ENCODE data around the gene TIE1.

Gene TIE1

DNA sequence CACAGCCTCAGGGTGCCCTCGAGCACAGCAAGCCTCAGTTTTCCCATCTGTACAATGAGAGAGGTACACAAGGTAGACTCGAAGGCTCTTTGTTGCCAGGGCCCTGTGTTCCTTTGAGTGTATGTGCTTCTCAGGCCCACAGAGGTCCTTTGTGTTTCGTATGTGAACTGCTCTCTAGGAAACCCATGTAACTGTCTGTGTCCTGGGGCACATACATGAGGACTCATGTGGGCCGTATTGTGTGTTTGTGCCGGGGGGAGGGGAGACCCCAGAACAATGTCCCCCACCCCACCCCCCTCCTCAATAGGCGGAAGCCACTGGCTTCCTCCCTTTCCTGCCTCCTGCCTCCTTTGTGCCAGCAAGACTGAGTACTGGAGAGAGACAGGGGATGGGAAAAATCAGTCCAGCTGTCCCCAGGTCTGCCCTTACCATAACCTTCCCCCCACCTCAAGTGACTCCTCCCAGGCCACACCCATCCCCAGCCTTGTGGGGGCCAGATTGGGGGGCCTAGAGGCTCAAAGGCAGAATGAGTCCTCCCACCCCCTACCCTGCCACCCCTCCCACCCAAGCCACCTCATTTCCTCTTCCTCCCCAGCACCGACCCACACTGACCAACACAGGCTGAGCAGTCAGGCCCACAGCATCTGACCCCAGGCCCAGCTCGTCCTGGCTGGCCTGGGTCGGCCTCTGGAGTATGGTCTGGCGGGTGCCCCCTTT is at the start of gene TIE1:
Gene TIE1, plus strand, starts transcription at position 605 of the 717 bp plus-strand sequence. Its CDS starts 90 bp downstream, at position 695.
- DNase-seq (ENCODE audit: low read depth in 3 of 3, low spot score in 1 of 3), result no peak

DNA sequence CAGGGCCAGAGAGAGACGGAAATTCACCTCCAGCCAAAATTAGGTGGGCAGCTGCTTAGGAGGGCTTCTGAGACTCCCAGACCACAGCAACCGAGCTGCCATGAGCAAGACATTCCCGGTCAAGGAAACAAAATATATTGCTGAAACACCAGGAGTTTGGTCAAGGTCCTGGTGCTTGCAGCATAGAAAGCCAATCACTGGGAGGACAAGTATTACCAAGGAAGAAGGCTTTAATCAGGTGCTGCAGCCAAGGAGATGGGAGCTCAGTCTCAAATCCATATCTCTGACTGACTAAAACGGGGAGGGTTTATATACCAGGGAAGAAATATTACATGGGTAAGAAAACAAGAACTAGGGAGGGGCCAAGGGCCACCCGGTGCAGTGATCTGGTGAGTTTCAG is 49.8 kb upstream of the TIE1 start:
- DNase-seq (ENCODE audit: low read depth in 3 of 3, low spot score in 1 of 3), result no peak

DNA sequence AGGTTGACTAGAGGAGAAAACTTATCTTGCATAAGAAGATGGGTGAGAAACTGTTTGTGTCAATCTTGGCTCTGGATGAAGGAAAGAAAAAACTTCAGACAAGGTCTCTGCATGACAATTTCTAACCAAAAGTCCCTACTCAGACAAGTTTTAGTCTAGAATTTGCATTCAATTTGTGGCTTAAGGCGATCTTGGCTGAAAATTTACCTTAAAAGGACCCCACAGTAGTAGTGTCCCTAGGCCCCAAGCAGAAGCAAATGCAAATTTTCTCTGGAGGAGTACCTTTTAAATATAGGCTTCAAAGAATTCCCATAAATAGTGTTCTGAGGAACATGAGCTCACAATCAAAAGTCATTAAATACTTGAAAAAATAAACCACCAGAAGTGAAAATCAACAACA is 48.6 kb upstream of the TIE1 start:
- no peak for DNase-seq (ENCODE audit: low read depth in 3 of 3, low spot score in 1 of 3)

GRCh38 chr1:43253173-43253572 is 47.6 kb upstream of the TIE1 start:
- no peak for DNase-seq (ENCODE audit: low read depth in 3 of 3, low spot score in 1 of 3)

- DNase-seq (ENCODE audit: low read depth in 3 of 3, low spot score in 1 of 3), result no peak
Measured at GRCh38 chr1:43253876-43254275, 46.9 kb upstream of the TIE1 start.

- DNase-seq (ENCODE audit: low read depth in 3 of 3, low spot score in 1 of 3), result no peak
Measured at GRCh38 chr1:43255438-43256210, 45.2 kb upstream of the TIE1 start.

DNA sequence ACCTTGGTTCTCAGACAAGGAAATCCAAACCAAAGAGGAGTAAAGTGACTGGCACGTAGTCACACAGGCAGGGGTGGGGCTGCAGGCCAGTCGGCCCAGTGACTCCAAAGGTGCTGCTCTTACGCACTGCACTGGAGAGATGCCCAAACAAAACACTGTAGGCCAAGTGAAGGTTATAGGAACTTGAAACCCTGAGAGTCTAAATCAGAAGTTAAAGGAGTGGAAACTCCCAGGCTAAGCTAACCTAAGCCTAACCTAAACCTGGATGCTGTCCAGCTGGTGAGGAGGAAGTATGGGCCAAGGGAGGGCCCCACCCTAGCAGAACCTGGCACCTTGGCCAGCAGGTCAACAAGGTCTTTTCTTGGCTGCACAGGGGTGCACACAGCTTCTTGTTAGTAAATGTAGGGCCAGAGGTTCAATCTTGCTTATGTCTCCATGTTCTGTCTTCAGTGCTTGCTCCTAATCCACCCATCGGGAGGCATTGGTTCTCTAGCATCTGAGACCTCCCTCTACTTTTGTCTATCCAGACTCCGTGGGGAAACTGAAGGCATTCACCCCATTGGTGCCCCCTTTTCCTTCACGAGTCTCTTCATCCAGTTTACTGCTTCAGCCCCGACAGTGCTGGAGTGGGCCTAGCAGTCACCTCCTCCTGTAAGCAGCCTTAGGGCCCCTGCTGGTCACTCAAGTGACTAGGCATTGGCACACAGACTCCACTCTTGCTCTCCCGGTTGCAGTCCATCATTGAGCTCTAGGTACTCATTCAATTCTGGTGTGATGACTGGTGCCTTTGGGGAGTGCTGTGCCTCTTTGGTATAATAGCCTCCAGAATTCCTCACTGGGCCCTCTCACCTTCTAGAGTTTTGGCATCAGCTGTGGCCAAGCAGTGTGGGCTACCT is 43.9 kb upstream of the TIE1 start:
- no peak for DNase-seq (ENCODE audit: low read depth in 3 of 3, low spot score in 1 of 3)

DNA sequence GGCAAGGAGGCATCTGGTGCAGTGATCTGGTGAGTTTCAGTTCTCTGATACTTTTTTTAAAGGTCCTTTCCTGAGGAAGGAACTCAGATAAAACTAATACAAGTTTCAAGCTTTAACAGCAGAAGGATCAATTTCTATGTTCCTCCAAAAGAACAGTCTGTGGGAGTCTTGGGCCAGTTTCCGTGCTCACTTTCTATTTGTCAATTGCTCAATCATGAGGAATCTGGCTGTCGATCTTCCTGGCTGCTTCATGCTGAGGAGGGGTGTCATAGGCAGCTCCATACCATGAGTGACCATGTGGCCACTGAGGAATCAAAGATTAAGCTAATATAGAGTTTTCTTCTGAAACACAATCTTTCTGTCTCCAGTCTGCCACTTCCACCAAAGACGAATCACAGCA is 42.4 kb upstream of the TIE1 start:
- no peak for DNase-seq (ENCODE audit: low read depth in 3 of 3, low spot score in 1 of 3)

- no peak for DNase-seq (ENCODE audit: low read depth in 3 of 3, low spot score in 1 of 3)
Measured at GRCh38 chr1:43265431-43265830, 35.4 kb upstream of the TIE1 start.

GRCh38 chr1:43266881-43267280 is 33.9 kb upstream of the TIE1 start:
- no peak for DNase-seq (ENCODE audit: low read depth in 3 of 3, low spot score in 1 of 3)

GRCh38 chr1:43267291-43267805 is 33.4 kb upstream of the TIE1 start:
- no peak for DNase-seq (ENCODE audit: low read depth in 3 of 3, low spot score in 1 of 3)

DNA sequence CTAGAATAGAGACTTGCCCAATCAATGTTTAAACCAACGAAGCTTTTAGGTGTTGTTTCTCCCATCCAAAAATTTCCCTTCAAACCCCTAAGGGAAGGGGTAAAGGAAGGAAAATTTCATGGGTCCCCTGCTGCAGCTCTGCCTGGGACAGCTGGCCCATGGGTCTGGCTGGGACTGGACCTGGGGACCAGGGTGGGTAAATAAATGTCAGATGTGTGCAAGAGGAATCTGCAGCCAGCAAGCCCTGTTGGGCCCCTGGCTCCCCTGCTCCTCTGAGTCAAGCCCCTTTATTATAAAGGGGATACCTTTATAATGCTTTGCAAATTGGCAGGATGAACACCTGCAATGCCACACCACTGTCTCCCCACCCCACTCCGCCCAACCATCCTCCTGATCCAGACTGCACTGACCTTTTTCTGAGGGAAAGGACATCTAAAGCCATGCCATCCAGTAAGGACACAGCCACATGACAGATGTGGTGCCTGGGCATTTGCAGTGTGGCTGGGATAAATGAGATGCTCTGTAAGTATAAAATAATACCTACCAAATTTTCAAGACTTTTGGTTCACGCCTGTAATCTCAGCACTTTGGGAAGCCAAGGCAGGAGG is 32.9 kb upstream of the TIE1 start:
- no peak for DNase-seq (ENCODE audit: low read depth in 3 of 3, low spot score in 1 of 3)

GRCh38 chr1:43269627-43270375 is 31.0 kb upstream of the TIE1 start, which contains the start of gene TMEM125:
TSS of gene TMEM125 (plus strand) at chr1:43269983. CDS start at chr1:43272723, 2,740 bp downstream.
- no peak for DNase-seq (ENCODE audit: low read depth in 3 of 3, low spot score in 1 of 3)

DNA sequence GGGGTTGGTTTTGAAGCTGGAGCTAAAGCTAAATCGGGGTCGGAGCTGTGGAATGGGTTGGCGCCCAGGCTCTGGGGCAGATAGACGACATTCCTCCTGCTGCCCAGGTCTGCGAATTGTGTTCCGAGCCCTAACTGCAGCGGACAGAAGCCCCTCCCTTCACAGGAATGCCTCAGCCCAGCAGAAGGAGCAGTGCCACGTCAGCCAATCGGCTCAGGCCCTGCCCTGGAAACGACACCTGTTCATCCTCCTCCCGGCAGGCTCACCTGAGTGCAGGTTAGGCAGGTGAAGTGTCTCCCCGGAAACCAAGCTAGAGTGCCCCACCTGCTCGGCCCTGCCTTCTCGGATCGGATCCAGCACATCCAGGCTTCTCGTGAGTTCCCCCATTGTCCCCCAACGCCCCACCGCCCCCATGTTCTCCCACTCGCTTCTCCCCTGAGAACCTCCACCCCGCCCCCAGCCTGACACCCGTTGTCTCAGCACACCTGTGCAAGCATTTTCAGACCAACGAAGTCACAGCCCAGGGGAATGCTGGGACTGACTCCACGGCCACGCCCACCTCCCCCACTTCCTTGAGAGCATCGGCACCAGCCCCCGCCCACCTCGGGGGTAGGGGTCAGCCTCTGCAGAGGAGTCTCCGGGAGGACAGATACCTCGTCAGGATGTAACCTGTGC is 30.2 kb upstream of the TIE1 start:
- DNase-seq (ENCODE audit: low read depth in 3 of 3, low spot score in 1 of 3), result no peak

GRCh38 chr1:43271186-43272118 is 29.3 kb upstream of the TIE1 start:
- no peak for DNase-seq (ENCODE audit: low read depth in 3 of 3, low spot score in 1 of 3)

DNA sequence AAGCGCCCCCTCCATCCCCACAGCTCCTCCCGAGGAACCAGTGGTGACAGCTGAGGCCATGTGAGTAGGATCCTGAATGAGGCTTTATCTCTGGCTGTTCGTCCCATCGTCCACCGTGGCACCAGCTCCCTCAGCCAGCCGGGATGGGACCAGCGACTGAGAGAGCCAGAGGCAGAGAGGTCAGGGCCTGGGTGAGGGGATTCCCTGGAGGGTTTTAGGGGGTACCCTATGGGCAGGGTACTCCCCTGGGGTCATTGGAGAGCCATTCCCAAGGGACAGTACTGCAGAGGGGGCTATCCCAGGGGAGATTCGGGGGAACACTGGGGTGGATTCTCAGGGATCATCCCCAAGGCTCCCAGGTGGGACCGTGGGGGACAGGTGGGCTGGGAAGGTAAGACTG is 28.6 kb upstream of the TIE1 start:
- no peak for DNase-seq (ENCODE audit: low read depth in 3 of 3, low spot score in 1 of 3)

GRCh38 chr1:43272576-43273571 is 27.9 kb upstream of the TIE1 start:
- no peak for DNase-seq (ENCODE audit: low read depth in 3 of 3, low spot score in 1 of 3)

Data from stimulated activated CD4-positive, alpha-beta T cell treated with anti-CD3 and anti-CD28 coated beads, TNF-alpha, amount 100 ng/mL, for 1 hour (primary cell).